ENCODE results near the gene P2RX4. TPM values are rescaled to one million over a fixed set of nuclear protein-coding genes. Genes with fewer than 3 reads are reported as not detected.
"Not testable (repeated sequence)": the region's sequence is repeated elsewhere in the genome, so short reads cannot be mapped to it uniquely, and the experiment has no call there.

P2RX4 gene
- total RNA-seq, 1 donor from 2014 or later = 45.5 TPM

GRCh38 chr12:121273364-121273896 lies 63.5 kb downstream of the P2RX4 start:
- intact Hi-C loops (cut with micrococcal nuclease) = no loop called here

GRCh38 chr12:121274036-121274763 lies 64.3 kb downstream of the P2RX4 start:
- intact Hi-C loops (cut with micrococcal nuclease) = no loop called here

- intact Hi-C loops (cut with micrococcal nuclease) = no loop called here
Observed at GRCh38 chr12:121277374-121277759, 67.4 kb downstream of the P2RX4 start.

GRCh38 chr12:121278169-121279070 lies 68.5 kb downstream of the P2RX4 start:
- intact Hi-C loops (cut with micrococcal nuclease) = no loop called here

GRCh38 chr12:121279071-121279375 lies 69.1 kb downstream of the P2RX4 start:
- intact Hi-C loops (cut with micrococcal nuclease) = no loop called here

- intact Hi-C loops (cut with micrococcal nuclease) = no loop called here
Observed at GRCh38 chr12:121279507-121279915, 69.6 kb downstream of the P2RX4 start.

GRCh38 chr12:121280531-121280930 lies 70.6 kb downstream of the P2RX4 start:
- intact Hi-C loops (cut with micrococcal nuclease) = not testable (repeated sequence)

GRCh38 chr12:121281116-121281515 lies 71.2 kb downstream of the P2RX4 start:
- intact Hi-C loops (cut with micrococcal nuclease) = not testable (repeated sequence)

- intact Hi-C loops (cut with micrococcal nuclease) = no loop called here
Observed at GRCh38 chr12:121282072-121282742, 72.3 kb downstream of the P2RX4 start.

GRCh38 chr12:121282910-121283309 lies 73.0 kb downstream of the P2RX4 start:
- intact Hi-C loops (cut with micrococcal nuclease) = not testable (repeated sequence)

- intact Hi-C loops (cut with micrococcal nuclease) = no loop called here
Observed at GRCh38 chr12:121283388-121283787, 73.5 kb downstream of the P2RX4 start.

Other genes with a start within 250 kb of the P2RX4 start
- gene HNF1A, start 231.6 kb upstream of the P2RX4 start, total RNA-seq = not detected in 2 replicates
- 23.2 and 26.1 TPM in 2 replicates for gene C12orf43, start 193.6 kb upstream of the P2RX4 start, total RNA-seq
- 10.5 and 10.6 TPM in 2 replicates for gene OASL, start 170.9 kb upstream of the P2RX4 start, total RNA-seq
- gene P2RX7, start 77.3 kb upstream of the P2RX4 start, total RNA-seq = 15.1 and 15.8 TPM in 2 replicates
- 30.5 and 31.2 TPM in 2 replicates for gene CAMKK2, start 86.6 kb downstream of the P2RX4 start, total RNA-seq
- 136 and 147 TPM in 2 replicates for gene ANAPC5, start 142.3 kb downstream of the P2RX4 start, total RNA-seq
- gene RNF34, start 190.0 kb downstream of the P2RX4 start, total RNA-seq = 90.9 and 94.6 TPM in 2 replicates